NCI-H1105 (cell line): Measurements from ENCODE around the gene SKP1.

ENCODE experiments used
- DNase-seq: peaks from one replicate; lab custom pipeline; 2025; lab: John Stamatoyannopoulos, UW

Gene SKP1

GRCh38 chr5:134143944-134144941, 32.5 kb downstream of the SKP1 start:
- DNase-seq, result no peak

DNA sequence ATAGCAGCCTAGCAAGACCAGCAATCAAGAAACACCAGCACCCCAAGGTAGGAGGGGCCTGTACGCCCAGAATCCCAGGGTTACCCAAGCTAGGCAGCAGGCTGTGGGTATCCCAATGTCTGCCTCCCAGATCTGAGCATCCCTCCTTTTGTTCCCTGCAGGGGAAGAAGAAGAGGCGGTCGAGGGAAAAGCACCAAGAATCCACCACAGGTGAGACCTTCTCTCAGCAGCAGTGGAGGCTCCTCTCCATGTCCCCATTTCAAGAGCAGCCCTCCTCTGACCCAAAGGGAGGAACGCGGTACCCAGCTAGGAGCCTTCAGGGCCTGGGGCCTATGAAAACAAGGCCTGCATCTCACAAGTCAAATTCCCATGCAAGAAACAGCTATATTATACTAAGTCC, 33.3 kb downstream of the SKP1 start:
- no peak for DNase-seq

DNA sequence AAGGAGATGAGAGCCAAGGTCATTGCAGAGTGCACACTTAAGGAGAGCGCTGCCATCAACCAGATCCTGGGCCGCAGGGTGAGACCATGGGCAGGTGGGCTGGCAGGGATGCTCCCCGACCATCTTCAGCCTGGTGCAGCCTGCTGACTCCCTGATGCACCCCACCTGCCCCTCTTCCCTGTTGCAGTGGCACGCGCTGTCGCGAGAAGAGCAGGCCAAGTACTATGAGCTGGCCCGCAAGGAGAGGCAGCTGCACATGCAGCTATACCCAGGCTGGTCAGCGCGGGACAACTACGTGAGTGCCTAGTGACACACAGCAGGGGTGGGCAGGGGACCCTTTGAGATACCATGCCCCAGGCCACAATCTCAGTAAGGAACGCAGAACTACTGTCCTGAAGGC, 33.9 kb downstream of the SKP1 start:
- no peak for DNase-seq

GRCh38 chr5:134142052-134142451, 34.7 kb downstream of the SKP1 start:
- DNase-seq, result no peak

- DNase-seq, result no peak
Measured at GRCh38 chr5:134141331-134142050, 35.3 kb downstream of the SKP1 start.

GRCh38 chr5:134140530-134141201, 36.1 kb downstream of the SKP1 start:
- peak; percentile 12 for DNase-seq

DNA sequence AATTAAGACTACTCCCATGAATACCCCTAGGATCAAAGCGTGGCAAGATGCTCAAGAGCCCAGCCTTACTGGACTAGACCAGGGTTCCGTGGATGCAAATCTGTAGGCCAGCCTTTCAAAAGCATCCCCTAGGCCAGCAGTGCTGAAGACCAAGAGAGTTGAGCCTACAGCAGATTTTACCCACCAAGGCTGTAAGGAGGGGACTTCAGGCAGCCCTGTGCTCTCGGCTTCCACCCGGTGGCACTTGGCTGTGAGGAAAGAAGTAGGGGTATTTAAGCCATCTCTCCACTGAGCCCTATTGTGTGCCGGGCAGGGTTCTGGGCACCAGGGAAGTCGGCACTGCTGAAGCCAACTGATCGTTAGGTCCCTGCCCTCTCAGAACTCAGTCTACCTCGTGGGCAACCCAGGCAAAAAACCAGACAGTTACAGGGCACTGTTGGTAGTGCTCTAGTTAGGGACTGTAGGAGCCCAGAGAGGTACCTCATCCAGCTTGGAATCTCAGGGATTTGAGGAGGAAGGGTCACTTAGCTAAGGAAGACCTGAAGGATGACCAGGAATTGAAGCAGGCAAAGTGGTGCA, 36.8 kb downstream of the SKP1 start:
- no peak for DNase-seq

GRCh38 chr5:134139377-134139851, 37.3 kb downstream of the SKP1 start:
- no peak for DNase-seq

GRCh38 chr5:134138416-134139376, 38.1 kb downstream of the SKP1 start:
- DNase-seq, result no peak

DNA sequence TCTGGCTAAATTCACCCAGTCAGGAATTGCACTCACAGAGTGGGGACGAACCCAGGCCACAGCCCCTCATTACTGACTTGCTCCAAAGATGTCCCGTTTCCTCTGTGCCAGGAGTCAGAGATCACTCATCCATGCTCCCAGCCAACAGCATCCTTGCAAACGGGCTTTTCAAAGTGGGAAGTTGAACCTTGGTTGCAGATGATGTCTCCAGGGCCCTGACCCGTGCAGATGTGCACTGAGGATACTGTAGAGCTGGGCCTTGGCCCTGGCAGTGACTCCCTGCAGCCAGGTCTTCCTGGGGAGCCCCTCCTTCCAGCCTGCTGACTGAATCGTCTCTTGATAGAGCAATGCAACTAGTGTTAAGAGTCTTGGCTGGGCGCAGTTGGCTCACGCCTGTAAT, 40.0 kb downstream of the SKP1 start:
- DNase-seq, result no peak

GRCh38 chr5:134136221-134136631, 40.5 kb downstream of the SKP1 start:
- no peak for DNase-seq

DNA sequence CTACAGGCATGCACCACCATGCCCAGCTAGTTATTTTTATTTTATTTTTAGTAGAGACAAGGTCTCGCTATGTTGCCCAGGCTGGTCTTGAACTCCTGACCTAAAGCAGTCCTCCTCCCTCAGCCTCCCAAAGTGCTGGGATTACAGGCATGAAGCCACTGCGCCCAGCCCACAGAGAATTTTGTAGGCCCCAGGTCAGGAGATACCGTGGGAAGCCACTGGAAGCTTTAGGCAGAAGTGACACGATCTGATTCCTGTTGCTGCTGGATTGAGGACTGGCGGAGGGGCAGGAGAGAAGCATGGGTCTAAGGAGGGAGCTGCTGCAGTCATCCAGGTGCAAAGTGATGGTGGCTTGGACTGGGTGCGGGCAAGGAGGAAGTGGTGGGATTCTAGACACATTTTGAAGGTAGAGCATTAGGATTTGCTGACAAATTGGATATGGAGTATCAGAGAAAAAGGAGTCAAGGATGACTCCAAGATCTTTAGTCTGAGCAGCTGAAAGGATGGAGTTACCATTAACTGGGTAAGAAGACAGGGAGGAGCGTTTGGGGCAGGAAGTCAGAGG, 41.6 kb downstream of the SKP1 start:
- DNase-seq, result no peak

DNA sequence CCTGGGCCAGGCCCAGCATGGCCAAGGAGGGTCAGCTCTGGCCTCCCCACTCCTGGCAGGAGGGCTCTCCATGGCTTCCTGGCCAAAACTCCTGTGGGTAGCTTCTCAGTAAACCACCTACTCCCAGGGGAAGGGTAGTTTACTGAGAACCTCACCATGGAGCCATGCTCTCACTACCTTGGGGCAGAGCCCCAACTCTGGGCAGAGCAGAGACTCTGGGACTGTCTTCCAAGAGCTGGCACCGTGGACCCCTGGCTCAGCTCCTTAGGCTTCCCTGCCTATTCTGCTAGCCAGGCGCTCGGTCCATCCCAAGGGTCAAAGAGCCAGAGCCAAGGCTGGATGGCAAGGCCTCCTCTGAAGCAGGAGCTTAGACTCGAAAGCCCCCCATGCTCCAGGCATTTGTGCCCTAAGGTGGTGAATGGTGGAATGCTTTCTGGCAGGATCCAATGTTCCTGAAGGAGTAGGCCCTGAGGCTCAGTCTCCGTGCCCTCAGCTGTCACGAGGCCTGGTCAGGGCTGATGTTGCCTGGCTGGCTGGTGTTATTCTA, 42.7 kb downstream of the SKP1 start:
- no peak for DNase-seq

GRCh38 chr5:134133188-134133994, 43.4 kb downstream of the SKP1 start:
- DNase-seq, result no peak

GRCh38 chr5:134132372-134133187, 44.2 kb downstream of the SKP1 start:
- DNase-seq, result no peak

GRCh38 chr5:134131578-134132350, 45.0 kb downstream of the SKP1 start:
- DNase-seq, result no peak

GRCh38 chr5:134131165-134131564, 45.6 kb downstream of the SKP1 start:
- DNase-seq, result no peak
